Measurements from ENCODE around the gene R3HDM4.

Gene R3HDM4

DNA sequence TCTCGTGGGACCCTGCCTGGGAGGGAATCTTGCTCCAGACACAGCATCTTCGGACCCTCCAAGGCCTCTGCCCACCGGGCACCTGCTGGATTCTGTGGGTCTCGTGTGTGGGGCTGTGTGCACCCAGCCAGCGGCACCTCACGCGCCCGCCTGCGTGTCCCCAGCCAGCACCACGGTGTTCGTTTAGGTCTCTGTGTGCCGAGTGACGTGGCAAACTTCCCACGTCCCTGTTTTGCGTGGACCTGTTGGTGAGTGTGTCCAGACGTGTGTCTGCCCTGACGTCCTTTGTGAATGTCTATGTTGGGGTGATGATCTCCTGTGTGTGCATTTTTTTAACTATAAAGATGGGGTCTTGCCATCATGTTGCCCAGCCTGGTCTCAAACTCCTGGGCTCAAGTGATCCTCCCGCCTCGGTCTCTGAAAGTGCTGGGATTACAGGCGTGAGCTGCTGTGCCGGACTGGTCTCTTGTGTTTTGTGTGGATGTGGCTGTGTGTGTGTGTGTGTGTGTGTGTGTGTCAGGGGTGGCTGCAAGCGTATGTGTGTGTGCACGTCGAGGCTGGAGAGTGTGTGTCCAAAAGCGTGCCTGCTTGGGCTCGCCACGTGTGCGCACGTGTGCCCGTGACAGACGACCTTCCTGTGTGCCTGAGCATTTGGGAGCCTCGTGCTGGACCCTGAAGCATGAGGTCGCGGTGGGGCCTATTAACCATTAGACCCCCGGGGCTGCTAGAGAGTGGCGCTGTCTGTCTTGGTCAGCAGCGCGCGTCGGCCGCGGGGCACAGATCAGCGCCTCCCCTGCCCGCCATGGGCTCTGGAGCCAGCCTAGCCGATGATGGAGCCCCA is 28.5 kb upstream of the R3HDM4 start:
- DNase-seq (ENCODE audit: insufficient read length, low spot score) (no peak), FAIRE-seq (peak; percentile 9)

DNA sequence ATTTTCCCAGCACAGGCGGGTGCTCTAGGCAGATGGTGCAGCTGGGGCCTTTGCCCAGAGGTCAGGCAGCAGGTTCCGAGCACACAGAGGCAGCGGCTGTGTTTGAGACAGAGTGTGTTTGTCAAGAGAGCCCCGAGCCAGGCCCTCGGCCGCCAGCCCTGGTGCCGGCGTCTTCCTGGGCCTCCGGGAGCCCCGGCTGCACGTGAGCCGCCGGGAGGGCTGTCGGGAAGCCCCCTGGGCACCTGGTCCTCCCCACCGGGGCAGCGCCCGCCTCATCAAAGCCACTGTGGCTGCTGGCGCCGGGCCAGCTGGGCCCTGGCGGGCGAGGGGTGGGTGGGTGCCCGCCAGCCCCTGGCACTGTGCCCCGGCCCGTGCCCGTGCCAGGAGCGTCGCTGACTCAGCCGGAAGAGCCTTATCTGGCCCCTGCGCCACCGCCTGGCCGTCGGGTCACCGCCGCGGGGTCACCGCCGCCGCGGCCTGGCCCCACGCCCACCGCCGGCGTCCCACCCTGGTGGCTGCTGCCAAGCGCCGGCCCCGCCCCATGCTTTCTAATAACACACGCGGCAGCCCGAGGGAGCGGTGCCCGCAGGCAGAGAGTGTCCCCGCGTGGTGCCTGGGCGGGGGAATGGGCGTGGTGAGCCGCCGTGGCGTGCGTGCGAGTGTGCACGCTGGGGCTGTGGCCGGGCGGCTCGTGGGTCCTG is 27.7 kb upstream of the R3HDM4 start:
- peak; percentile 75 for FAIRE-seq
- DNase-seq (ENCODE audit: insufficient read length, low spot score): no peak
- peak; percentile 23; the same call in 1 of the 2 replicates for TF ChIP-seq POLR2AphosphoS5 (IDR thresholded peaks at IDR 0.05; ENCODE audit: low read depth, low read length)
- TF ChIP-seq POU2F2 (IDR thresholded peaks at IDR 0.05; ENCODE audit: low read depth, low read length): no peak
- no peak for TF ChIP-seq POLR2A (IDR thresholded peaks at IDR 0.05; ENCODE audit: low read depth, low read length)
- no peak for TF ChIP-seq PAX5 (IDR thresholded peaks at IDR 0.05; ENCODE audit: insufficient read depth, low read length, severe bottlenecking)

More for the DNA sequence above, 28.5 kb upstream of the R3HDM4 start:
- TF ChIP-seq TAF1 (IDR thresholded peaks at IDR 0.05; ENCODE audit: low read depth, low read length): no peak
- TF ChIP-seq SPI1 (IDR thresholded peaks at IDR 0.05; ENCODE audit: low read depth, low read length): no peak
- no peak for TF ChIP-seq POLR2A (IDR thresholded peaks at IDR 0.05; ENCODE audit: low read depth, low read length)
- no peak for TF ChIP-seq POU2F2 (IDR thresholded peaks at IDR 0.05; ENCODE audit: low read depth, low read length)
- TF ChIP-seq POLR2AphosphoS5 (IDR thresholded peaks at IDR 0.05; ENCODE audit: low read depth, low read length): no peak
- TF ChIP-seq PAX5 (IDR thresholded peaks at IDR 0.05; ENCODE audit: insufficient read depth, low read length, severe bottlenecking): no peak

DNA sequence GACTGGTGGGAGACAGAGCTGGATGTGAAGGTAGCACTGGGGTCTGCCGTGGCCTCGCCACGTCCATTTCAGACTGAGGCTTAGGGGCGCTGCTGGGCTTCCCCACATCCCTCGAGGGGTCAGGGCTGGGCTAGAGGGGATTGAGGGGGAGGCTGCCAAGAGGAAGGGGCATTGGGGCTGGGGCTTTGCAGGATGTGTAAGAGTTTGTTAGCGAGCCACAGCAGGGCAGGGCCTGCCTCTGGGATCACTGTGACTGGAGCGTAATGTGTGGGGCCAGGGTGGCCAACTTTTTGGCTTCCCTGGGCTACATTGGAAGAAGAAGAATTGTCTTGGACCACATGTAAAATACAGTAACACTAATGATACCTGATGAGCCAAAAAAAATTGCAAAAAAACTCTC is 26.9 kb upstream of the R3HDM4 start:
- DNase-seq (ENCODE audit: insufficient read length, low spot score) (no peak), FAIRE-seq (peak; percentile 5)
- TF ChIP-seq POLR2AphosphoS5 (IDR thresholded peaks at IDR 0.05; ENCODE audit: low read depth, low read length): no peak
- TF ChIP-seq SPI1 (IDR thresholded peaks at IDR 0.05; ENCODE audit: low read depth, low read length): no peak
- no peak for TF ChIP-seq POU2F2 (IDR thresholded peaks at IDR 0.05; ENCODE audit: low read depth, low read length)
- TF ChIP-seq TAF1 (IDR thresholded peaks at IDR 0.05; ENCODE audit: low read depth, low read length): no peak
- TF ChIP-seq PAX5 (IDR thresholded peaks at IDR 0.05; ENCODE audit: insufficient read depth, low read length, severe bottlenecking): no peak
- TF ChIP-seq POLR2A (IDR thresholded peaks at IDR 0.05; ENCODE audit: low read depth, low read length): no peak

DNA sequence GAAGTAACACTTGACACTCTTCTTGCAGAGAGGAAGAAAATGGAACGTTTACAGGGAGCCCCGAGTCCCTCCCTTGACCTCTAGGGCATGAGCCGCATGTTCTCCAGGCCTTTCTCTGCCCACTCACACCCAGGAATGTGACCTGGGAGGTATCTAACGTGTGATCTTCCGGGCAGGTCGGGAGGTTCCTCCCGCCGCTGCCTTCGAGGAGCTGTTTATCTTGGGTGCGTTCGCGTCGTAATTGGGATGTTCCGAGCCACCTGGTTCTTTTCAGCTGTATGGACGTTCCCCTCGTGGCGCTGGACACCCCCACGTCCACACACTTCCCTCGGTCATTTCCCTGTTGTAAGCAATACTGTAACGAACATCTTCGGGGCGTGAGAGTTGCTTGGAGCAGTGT is 26.4 kb upstream of the R3HDM4 start:
- DNase-seq (ENCODE audit: insufficient read length, low spot score): no peak
- no peak for TF ChIP-seq POLR2AphosphoS5 (IDR thresholded peaks at IDR 0.05; ENCODE audit: low read depth, low read length)
- no peak for TF ChIP-seq PAX5 (IDR thresholded peaks at IDR 0.05; ENCODE audit: insufficient read depth, low read length, severe bottlenecking)
- TF ChIP-seq POLR2A (IDR thresholded peaks at IDR 0.05; ENCODE audit: low read depth, low read length): no peak
- TF ChIP-seq SPI1 (IDR thresholded peaks at IDR 0.05; ENCODE audit: low read depth, low read length): no peak
- TF ChIP-seq TAF1 (IDR thresholded peaks at IDR 0.05; ENCODE audit: low read depth, low read length): no peak
- TF ChIP-seq POU2F2 (IDR thresholded peaks at IDR 0.05; ENCODE audit: low read depth, low read length): no peak
- FAIRE-seq: no peak

DNA sequence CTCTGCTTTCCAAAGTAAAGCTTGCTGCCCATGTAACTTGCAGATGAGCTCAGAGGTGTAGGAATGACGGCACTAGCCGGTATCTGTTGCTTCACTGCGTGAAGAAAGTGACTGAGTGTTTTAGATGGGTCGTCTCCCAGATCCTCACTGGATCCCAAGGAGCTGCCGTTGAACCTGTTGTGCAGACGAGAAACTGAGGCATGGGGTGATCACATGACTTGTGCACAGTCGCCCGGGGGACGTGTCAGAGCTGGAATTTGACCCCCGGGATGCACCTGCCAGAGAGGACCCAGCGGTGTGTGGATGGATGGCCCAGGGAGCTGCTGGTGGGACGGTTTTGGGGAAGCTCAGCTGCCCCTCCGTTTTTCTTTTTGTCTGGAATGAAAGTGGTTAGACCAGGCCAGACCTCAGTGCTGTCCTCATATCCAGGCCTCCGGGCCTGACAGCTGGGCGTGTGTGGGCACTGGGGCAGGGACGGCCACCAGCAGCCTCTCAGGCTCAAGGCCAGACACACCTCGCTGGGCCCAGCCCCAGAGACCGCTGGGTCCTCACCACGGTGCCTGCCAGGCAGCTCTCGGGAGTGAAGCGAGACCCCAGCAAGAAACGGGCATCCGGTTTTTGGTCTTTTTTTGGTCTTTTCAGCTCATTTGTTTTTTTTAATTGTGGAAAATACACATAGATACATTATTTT is 25.4 kb upstream of the R3HDM4 start:
- no peak for DNase-seq (ENCODE audit: insufficient read length, low spot score)
- no peak for FAIRE-seq
- TF ChIP-seq POU2F2 (IDR thresholded peaks at IDR 0.05; ENCODE audit: low read depth, low read length): no peak
- TF ChIP-seq TAF1 (IDR thresholded peaks at IDR 0.05; ENCODE audit: low read depth, low read length): no peak
- TF ChIP-seq POLR2A (IDR thresholded peaks at IDR 0.05; ENCODE audit: low read depth, low read length): no peak
- no peak for TF ChIP-seq PAX5 (IDR thresholded peaks at IDR 0.05; ENCODE audit: insufficient read depth, low read length, severe bottlenecking)
- no peak for TF ChIP-seq POLR2AphosphoS5 (IDR thresholded peaks at IDR 0.05; ENCODE audit: low read depth, low read length)
- no peak for TF ChIP-seq SPI1 (IDR thresholded peaks at IDR 0.05; ENCODE audit: low read depth, low read length)

DNA sequence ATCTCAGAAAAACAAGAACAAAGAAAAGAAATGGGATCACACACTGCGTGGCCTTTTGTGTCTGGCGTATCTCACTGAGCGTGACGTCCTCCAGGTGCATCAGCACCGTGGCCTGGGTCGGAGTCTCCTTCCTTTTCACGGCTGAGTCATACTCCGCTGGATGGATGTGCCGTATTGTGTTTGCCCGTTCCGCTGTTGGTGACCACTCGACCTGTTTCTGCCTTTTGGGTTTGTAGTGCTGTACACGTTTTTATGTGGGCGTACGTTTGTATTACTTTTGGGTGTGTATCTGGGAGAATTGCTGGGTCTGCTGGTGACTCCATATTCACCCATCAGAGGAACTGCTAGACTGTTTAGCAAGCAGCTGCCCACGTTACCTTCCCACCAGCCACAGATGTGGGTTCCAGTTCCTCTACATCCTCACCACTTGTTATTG is 24.3 kb upstream of the R3HDM4 start:
- DNase-seq (ENCODE audit: insufficient read length, low spot score) (no peak), FAIRE-seq (peak; percentile 88)
- TF ChIP-seq PAX5 (IDR thresholded peaks at IDR 0.05; ENCODE audit: insufficient read depth, low read length, severe bottlenecking): no peak
- peak; percentile 82 for TF ChIP-seq SPI1 (IDR thresholded peaks at IDR 0.05; ENCODE audit: low read depth, low read length)
- no peak for TF ChIP-seq POLR2AphosphoS5 (IDR thresholded peaks at IDR 0.05; ENCODE audit: low read depth, low read length)
- TF ChIP-seq POU2F2 (IDR thresholded peaks at IDR 0.05; ENCODE audit: low read depth, low read length): no peak
- TF ChIP-seq POLR2A (IDR thresholded peaks at IDR 0.05; ENCODE audit: low read depth, low read length): no peak
- TF ChIP-seq TAF1 (IDR thresholded peaks at IDR 0.05; ENCODE audit: low read depth, low read length): no peak

DNA sequence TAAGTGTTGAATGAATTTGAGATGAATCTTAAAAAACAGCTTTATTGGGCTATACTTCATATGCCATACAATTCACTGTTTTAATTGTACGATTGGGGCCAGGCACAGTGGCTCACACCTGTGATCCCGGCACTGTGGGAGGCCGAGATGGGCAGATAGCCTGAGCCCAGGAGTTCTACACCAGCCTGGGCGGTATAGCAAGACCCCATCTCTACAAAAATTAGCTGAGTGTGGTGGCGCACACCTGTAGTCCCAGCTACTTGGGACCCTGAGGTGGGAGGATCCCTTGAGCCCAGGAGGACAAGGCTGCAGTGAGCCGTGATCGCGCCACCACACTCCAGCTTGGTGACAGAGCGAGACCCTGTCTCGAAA is 23.1 kb upstream of the R3HDM4 start:
- FAIRE-seq (no peak), DNase-seq (ENCODE audit: insufficient read length, low spot score) (no peak)
- no peak for TF ChIP-seq POU2F2 (IDR thresholded peaks at IDR 0.05; ENCODE audit: low read depth, low read length)
- TF ChIP-seq TAF1 (IDR thresholded peaks at IDR 0.05; ENCODE audit: low read depth, low read length): no peak
- no peak for TF ChIP-seq POLR2AphosphoS5 (IDR thresholded peaks at IDR 0.05; ENCODE audit: low read depth, low read length)
- TF ChIP-seq SPI1 (IDR thresholded peaks at IDR 0.05; ENCODE audit: low read depth, low read length): no peak
- TF ChIP-seq POLR2A (IDR thresholded peaks at IDR 0.05; ENCODE audit: low read depth, low read length): no peak
- TF ChIP-seq PAX5 (IDR thresholded peaks at IDR 0.05; ENCODE audit: insufficient read depth, low read length, severe bottlenecking): no peak

DNA sequence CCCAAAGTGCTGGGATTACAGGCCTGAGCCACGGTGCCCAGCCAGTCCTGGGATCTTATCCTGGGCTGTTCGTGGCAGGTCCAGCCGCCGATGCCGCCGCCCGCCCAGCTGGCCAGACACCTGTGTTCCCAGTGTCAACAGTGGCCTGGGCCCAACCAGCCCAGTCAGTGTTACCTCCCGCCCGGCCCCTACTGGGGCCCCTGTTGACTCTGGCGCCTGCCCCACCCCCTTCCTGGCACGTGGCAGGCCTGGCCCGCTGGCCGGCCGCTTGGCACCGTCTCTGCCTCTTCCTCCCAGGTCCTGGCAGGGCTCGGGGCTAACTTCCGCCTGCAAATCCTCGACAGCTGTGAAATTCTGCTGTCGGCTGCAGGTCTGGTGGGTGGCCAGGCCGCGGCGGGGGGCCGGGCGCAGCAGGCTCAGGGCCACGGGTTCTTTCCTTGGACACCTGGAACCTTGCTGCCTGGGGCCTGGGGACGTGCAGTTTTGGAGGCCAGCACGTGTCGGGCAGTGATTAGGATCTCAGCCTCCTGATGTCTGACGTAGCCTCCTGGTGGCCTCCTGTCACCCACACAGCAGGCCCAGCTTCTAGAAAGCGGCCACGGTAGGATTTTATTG is 22.0 kb upstream of the R3HDM4 start:
- TF ChIP-seq POLR2A (IDR thresholded peaks at IDR 0.05; ENCODE audit: low read depth, low read length): no peak
- no peak for TF ChIP-seq SPI1 (IDR thresholded peaks at IDR 0.05; ENCODE audit: low read depth, low read length)
- no peak for DNase-seq (ENCODE audit: insufficient read length, low spot score)
- no peak for FAIRE-seq
